Thoracic aorta (tissue), 2 donors: ENCODE results near the gene PRRC2A. TPM values are rescaled to one million over a fixed set of nuclear protein-coding genes. Genes with fewer than 3 reads are reported as not detected.

Source experiments
- ATAC-seq: fragments of 150-250 bp; one replicate; pipeline ENCODE4 v1.8.0; 2017; ENCODE audit warnings: low read depth; ENCODE audit not compliant: insufficient number of reproducible peaks, low FRiP score
- DNase-seq: peaks from one replicate; pipeline ENCODE4 v3.0.0-alpha.2; 2020; ENCODE audit warnings: low spot score
- H3K27ac ChIP-seq, 2 donors: fragments of 200-600 bp; sonication (generic); 1 replicate in 1 of 2; 2 replicates in 1 of 2; pipeline ENCODE4 v1.5.1; 2016; ENCODE audit warnings: mild to moderate bottlenecking in 2 of 2, moderate library complexity in 2 of 2
- H3K27me3 ChIP-seq: fragments of 200-600 bp; sonication (generic); replicated peaks from 2 replicates; pipeline ENCODE4 v1.6.0; 2016; ENCODE audit warnings: mild to moderate bottlenecking; ENCODE audit not compliant: insufficient read depth
- H3K36me3 ChIP-seq: fragments of 200-600 bp; sonication (generic); one replicate; pipeline ENCODE4 v1.5.1; 2016
- H3K4me1 ChIP-seq, 2 donors: fragments of 200-600 bp; sonication (generic); 1 replicate in 1 of 2; 2 replicates in 1 of 2; pipeline versions ENCODE4 v1.5.1 to v1.6.0; 2016; ENCODE audit warnings: low read depth in 2 of 2, mild to moderate bottlenecking in 1 of 2; ENCODE audit not compliant: control insufficient read depth in 1 of 2
- H3K4me3 ChIP-seq: fragments of 200-600 bp; sonication (generic); 2 replicates; pipeline ENCODE4 v1.5.1; 2016; ENCODE audit warnings: mild to moderate bottlenecking
- H3K9me3 ChIP-seq: fragments of 200-600 bp; sonication (generic); 2 replicates; pipeline ENCODE4 v1.5.1; 2016
- CTCF ChIP-seq: fragments of 200-600 bp; sonication (generic); IDR thresholded peaks from one replicate; pipeline ENCODE4 v1.5.1; 2019; ENCODE audit warnings: antibody characterized with exemption
- total RNA-seq, 2 donors: library from RNA; depleted of rRNA; stranded (reverse); fragments of >200 nt; gene quantifications; one replicate each; pipeline versions ENCODE4 v1.1.0 to v1.2.3, GENCODE V29; 2016

PRRC2A gene
- total RNA-seq, 2 donors from 2014 or later, result 94.2 to 130 TPM

- no peak for DNase-seq
- no peak for ATAC-seq
- peaks cover 2% of the 10 kb centered on the region for H3K36me3 ChIP-seq
- no peaks in the 10 kb centered on the region for H3K27me3 ChIP-seq
- no peaks in the 10 kb centered on the region for H3K9me3 ChIP-seq
- no peak for TF ChIP-seq CTCF
- H3K4me3 ChIP-seq, result no peak overlapping the region
- peaks cover 24 to 50% of the 10 kb centered on the region in 2 donors for H3K4me1 ChIP-seq
- no peak overlapping the region for H3K27ac ChIP-seq
Measured at GRCh38 chr6:31654574-31655348, 34.2 kb downstream of the PRRC2A start.

DNA sequence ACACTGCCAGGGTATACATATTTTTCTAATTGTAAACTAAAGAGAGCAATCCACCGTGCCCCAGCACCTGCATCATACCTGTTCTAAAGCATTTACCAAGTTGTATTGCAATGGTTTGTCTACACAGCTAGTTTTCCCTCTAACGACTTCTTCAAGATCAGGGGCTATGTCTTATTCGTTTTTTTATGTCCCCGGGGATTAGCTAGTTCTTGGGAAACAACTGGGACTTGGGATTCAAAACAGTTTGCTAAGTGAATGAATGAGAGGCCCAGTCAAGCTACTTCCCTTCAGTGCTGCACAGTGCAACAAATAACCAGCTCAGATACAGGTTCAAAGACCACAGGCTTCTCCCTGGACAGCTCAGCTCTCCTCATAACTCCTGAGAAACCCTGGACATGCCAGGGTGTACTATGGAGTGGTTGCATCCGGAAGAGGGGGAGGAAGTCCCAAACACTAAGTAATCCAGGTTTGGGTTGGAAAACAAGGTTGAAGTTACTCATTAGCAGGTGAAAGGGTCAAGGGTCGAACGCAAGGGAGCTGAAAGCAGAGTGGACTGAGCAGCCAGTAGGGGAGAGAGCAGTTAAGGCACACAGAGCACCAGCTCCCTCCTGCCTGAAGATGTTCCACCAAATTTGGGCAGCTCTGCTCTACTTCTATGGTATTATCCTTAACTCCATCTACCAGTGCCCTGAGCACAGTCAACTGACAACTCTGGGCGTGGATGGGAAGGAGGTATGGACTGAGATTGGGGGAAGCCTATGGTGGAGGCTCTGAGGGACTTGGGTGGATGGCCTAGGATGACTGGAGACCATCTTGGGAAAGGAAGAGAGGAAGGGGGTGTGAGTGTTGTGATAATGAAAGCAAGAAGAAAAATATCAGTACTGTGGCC is 35.1 kb downstream of the PRRC2A start, which contains the start of gene APOM:
APOM (plus strand) TSS at position 546 of the 889 bp plus-strand sequence; CDS start at position 619, 73 bp downstream.
- no peak for DNase-seq
- ATAC-seq, result no peak
- TF ChIP-seq CTCF, result no peak
- H3K27ac ChIP-seq, result no peak within 1 kb of the TSS
- no peaks in the 10 kb centered on the region for H3K9me3 ChIP-seq
- no peaks in the 10 kb centered on the region for H3K27me3 ChIP-seq
- no peaks in the 10 kb centered on the region for H3K36me3 ChIP-seq
- no peak within 1 kb of the TSS for H3K4me3 ChIP-seq
- H3K4me1 ChIP-seq, result peaks cover 25 to 48% of the 10 kb centered on the region in 2 donors

GRCh38 chr6:31657406-31658157 is 37.1 kb downstream of the PRRC2A start:
- DNase-seq, result no peak
- peaks cover 23 to 51% of the 10 kb centered on the region in 2 donors for H3K4me1 ChIP-seq
- no peak for ATAC-seq
- H3K27ac ChIP-seq, result no peak overlapping the region
- TF ChIP-seq CTCF, result no peak
- no peaks in the 10 kb centered on the region for H3K9me3 ChIP-seq
- no peaks in the 10 kb centered on the region for H3K27me3 ChIP-seq
- no peaks in the 10 kb centered on the region for H3K36me3 ChIP-seq
- H3K4me3 ChIP-seq, result no peak overlapping the region

- no peak for DNase-seq
- Histone ChIP-seq H3K36me3 (no peaks in the 10 kb centered on the region), H3K4me1 (peaks cover 25 to 56% of the 10 kb centered on the region in 2 donors), H3K27ac (no peak overlapping the region), H3K27me3 (no peaks in the 10 kb centered on the region), H3K9me3 (no peaks in the 10 kb centered on the region), H3K4me3 (no peak overlapping the region)
- no peak for ATAC-seq
- no peak for TF ChIP-seq CTCF
Measured at GRCh38 chr6:31658158-31658688, 37.7 kb downstream of the PRRC2A start.
